DMS53 (cell line): ENCODE results near the gene PLLP.

Experiments
- DNase-seq: peaks from one replicate; lab custom pipeline; 2025; lab: John Stamatoyannopoulos, UW

PLLP gene, protein sequence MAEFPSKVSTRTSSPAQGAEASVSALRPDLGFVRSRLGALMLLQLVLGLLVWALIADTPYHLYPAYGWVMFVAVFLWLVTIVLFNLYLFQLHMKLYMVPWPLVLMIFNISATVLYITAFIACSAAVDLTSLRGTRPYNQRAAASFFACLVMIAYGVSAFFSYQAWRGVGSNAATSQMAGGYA

DNA sequence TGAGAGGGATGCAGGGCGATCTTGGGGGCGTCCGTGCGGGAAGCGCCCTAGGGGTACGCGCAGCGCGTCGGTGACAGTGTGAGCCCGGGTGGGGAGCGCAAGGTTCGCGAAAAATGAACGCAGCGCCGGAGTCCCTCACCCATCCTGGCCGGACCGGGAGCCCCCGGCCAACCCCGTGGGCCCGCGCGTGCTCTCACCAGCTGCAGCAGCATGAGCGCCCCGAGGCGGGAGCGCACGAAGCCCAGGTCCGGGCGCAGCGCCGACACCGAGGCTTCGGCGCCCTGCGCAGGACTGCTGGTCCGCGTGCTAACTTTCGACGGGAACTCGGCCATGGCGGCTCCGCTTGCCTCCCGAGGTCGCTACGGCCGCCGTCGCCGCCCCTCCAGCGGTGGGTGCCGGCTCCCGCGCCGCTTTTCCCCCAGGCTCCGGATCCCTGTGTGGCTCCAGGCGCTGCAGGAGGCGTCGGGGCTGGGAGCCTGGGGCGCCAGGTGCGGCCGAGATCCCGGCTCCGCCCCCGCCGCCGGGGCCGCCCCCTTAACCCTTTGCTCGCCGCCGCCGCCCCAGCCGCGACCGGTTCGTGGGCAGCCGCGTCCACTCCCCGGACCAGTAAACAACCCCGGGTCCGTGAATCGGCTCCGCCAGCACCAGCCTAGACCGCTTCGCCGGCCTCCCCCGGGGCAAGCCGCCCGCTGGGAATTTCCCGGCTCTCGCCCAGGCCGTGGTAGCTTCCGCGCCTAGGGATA is at the start of gene PLLP:
TSS of gene PLLP (minus strand) at position 464 of the 743 bp plus-strand sequence. CDS start at position 332, 132 bp downstream.
- peak; percentile 90 for DNase-seq

DNA sequence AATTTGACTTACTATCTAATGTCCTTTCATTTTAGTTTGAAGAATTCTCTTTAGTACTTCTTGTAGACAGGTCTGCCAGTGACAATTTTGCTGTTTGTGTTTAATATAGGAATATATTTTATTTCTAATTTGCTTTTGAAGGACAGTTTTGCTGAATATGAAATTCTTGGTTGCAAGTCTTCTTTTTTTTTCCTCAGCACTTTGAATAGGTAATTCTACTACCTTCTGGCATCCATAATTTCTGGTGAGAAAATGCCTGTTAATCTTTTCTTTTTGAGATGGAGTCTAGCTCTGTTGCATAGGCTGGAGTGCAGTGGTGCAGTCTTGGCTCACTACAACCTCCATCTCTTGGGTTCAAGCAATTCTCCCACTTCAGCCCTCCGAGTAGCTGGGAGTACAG is 48.9 kb upstream of the PLLP start:
- DNase-seq: no peak

DNA sequence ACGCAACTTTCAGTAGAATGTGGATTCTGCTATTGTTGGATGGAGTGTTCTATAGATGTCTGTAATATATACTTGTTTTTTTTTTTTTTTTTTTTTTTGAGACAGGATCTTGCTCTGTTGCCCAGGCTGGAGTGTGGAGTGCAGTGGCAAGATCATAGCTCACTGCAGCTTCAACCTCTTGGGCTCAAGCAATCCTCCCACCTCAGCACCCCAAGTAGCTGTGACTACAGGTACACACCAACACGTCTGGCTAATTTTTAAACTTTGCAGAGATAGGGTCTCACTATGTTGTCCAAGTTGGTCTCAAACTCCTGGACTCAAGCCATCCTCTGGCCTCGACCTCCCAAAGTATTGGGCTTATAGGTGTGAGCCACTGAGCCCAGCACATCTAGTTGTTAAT is 46.9 kb upstream of the PLLP start:
- DNase-seq: no peak

DNA sequence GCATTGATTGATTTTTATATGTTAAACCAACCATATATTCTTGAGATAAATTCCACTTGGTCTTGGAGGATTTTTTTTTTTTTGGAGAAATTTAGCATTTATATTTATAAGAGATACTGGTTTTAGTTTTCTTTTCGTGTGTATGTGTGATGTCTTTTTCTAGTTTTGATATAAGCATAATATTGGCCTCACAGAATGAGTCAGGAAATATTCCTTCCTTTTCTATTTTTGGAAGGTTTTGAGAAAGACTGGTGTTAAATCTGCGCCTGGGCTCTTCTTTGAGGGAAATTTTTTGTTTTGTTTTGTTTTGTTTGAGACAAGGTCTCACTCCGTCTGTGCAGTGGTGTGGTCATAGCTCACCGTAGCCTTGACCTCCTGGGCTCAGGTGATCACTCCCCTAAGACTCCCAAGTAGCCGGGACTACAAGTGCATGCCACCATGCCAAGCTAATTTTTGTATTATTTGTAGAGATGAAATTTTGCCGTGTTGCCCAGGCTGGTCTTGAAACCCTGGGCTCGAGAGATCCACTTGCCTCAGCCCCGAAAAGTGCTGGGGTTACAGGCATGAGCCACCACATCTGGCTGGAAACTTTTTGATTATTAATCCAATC is 45.4 kb upstream of the PLLP start:
- no peak for DNase-seq

DNA sequence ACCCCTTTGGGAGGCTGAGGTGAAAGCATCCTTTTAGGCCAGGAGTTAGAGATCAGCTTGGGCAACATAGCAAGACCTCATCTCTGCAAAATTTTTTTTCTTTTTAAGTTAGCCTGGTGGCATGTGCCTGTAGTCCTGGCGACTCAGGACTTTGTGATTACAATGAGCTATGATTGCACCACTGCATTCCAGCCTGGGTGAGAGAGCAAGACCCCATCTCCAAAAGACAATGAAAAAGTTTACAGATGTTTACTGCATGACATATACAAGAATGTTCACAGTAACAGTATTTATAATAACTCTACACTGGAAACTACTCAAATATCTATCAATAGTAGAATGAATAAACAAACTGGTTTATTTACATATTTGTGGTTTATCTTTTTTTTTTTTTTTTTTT is 41.0 kb upstream of the PLLP start:
- no peak for DNase-seq

DNA sequence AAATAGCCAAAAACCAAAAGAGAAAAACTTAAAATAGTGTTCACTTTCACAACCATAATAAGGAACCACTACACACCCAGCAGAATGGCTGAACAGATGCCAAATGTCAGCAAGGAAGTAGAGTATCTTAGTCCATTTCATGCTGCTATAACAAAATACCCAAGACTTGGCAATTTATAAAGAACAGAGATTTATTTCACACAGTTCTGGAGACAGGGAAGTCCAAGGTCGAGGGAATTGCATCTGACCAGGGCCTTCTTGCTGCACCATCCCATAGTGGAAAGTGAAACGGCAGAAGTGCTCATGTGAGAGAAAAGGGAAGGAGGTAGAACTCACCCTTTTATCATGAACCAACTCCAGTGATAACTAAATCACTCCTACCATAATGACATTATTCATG is 40.3 kb upstream of the PLLP start:
- no peak for DNase-seq

DNA sequence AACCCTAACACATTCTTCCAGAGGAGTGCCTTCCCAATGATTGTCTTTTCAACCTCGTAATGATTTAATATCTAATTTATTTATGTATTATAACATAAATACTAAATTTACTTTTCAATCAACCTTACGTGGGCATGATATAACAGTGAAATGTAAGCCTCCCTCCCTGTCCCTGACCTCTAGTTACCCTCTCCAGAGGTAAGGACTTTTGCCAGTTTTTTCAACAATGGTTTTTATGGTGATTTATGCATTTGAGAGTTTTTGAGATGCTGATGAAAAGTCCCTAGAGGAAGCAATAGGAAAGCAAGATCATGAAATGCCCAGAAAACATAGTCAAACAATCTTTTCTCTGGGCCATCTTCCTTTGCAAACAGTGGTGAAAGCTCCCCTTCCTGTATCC is 35.2 kb upstream of the PLLP start:
- DNase-seq: no peak

DNA sequence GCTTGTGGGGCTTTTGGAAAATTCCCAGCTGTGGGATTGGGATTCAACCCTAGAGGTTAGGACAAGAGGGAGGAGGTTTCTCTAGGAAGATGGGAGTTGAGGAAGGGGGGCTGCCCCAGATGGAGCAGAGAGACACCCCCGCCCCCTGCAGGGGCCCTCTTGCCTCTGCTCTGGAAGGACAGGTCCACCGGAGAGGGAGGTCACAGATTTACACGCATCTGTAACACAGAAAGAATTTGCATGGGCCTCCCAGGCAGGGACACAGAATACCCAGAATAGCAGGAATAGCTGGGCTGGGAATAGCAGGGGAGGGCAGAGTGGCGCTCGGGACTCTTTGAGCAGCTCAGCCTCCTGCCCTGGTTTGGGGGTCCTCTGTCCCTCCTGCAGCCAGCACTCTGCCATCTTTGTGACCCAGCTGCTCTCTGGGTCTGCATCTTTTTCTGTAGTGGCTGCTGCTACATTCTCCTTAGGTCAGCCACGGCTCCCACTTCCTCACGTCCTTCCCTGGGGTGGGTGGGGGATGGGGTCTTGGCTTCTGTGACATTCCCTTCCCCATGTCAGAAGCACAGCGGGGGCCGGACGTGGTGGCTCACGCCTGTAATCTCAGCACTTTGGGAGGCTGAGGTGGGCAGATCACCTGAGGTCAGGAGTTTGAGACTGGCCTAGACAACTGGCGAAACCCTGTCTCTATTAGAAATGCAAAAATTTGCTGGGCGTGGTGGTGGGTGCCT is 33.9 kb upstream of the PLLP start:
- no peak for DNase-seq

DNA sequence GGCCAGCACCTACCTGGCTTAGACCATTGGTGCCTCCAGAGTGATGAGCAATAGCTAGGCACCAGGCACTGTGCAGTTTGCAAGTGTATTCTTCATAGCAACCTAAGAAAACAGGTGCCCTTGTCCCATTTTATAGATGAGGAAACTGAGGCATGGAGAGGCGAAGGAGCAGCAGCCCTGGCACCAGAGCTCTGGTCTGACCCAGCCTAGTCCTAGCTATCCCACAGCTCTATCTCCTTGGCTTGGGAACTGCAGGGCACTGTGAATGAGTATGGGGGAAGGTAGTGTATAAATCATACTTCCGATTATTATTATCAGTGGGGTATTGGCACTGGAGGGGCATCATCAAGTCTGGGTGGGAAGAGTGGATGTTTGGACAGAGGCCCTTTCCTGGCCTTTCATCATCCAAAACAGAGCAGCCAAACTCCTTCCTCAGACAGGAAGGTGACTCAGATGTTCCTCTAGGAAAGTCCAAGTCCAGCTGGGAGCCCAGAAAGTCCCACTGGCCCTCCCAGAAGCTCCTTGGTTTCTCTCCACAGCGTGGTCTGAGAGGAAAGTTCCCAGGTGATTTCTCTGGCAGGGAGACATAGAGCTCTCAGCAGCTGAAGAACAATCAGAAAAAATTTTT is 32.0 kb upstream of the PLLP start:
- no peak for DNase-seq

DNA sequence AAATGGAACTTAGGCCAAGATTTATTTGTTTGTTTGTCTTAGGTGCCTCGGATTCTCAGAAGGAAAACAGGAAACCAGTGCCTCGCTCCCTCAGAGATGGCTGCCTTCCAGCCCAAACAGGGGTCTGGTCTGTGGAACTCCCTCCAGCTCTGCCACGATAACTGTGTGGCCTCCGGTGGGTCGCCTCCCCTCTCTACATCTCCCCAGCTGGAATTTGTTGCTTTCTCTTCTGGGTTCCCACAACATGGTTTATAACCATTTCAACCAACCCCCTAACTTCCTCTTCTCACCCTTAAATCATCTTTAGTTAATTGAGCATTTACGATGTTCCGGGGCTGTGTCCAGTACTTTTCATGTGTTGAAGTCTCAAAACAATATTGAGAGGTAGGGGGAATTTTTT is 30.9 kb upstream of the PLLP start:
- DNase-seq: no peak

DNA sequence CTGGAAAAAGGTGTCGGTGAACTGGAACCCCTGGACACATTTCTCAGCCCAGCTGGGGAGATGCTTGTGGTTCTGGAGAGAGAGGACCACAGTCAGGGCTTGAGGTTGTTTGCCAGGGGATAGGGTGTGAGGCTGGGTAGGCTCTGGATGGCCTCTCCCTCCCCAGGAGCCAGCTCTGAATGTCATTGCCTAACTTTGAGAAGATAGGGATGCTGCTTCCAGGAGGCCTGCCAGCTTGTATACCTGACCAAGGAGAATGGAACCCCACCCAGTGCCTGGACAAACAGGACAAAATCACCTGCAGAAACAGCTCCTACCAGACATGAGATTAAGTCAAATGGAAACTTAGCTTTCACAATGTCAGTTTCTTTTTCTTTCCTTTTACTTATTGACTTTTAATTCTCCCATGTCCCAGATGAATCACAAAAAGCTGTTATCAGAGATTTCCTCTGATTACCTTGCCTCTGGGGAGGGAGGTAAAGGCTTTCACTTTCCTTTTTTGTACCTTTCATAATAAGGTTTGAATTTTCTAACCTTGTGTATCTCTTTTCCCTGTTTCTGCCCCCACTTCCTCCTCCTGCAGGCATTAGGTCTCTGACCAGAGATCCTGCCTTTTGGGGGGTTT is 29.8 kb upstream of the PLLP start:
- no peak for DNase-seq

DNA sequence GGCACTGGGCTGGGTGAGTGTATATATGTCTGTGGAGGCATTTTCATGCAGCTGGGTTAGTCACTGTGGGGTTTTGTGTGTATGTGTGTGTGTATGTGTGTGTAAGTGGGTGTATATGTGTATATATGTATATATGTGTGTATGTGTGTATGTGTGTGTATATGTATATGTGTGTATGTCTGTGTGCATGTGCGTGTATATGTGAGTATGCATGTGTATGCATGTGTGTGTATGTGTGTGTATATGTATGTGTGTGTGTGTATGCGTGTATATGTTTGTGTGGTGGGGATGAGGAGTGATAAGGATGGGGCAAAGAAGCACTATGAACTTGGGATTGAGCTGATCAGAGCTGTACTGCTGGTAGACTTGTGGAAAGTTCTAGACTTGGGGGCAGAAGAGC is 29.0 kb upstream of the PLLP start:
- no peak for DNase-seq

DNA sequence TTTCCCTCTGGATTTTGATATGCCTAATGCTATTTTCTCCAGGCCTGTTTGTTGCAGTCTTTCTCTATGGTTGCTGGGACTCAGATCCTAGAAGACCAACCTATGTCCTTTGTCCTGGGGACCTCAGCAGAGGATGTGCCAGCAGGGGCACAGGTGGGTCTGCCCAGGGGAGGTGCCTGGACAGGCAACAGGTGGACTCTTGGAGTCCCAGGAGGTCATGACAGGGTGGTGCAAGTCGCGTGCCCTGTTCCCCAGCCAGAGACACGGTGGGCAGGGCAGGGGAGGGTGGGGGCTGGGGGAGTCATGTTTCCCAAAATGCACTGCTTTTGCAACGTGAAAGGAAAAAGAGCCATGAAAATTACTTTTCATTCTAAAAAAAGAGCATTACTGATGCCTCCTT is 26.3 kb upstream of the PLLP start:
- DNase-seq: no peak

DNA sequence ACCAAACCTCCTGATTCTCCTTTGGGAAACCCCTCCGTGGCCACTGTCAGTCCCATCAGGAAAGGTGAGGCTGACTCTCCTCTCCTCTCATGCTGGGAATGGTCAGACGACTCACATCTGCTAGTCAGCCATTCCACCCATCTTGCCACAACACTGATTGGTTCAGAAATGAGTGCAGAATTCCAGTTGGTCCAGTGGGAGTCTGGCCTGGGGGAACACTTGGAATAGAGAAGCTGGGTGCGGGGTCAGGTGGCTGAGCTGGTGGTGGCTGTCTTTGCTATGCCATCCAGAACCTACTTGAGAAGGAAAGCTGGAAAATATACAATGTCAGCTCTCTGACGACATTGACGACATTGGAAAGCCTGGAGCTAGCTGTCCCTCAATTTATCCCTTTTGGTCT is 23.6 kb upstream of the PLLP start:
- DNase-seq: no peak

DNA sequence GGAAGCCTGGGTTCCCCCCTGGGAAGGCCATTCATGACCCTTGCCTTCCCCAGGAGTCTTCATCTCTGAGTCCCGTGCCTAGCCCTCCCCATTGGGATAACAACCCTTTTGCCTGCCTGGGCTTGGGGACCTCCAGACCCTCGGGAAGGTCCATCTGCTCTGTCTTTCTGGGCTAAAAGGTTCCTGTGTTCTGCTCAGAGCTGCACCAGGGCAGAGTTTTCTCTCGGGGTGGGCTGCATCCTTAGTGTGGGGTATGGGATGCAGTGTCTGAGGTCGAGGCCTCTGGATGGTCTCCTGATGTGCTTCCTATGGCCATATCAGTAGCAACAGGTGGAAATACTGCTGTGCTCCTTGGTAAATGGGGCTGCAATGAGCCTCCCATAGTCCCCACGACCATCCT is 22.9 kb upstream of the PLLP start:
- no peak for DNase-seq

DNA sequence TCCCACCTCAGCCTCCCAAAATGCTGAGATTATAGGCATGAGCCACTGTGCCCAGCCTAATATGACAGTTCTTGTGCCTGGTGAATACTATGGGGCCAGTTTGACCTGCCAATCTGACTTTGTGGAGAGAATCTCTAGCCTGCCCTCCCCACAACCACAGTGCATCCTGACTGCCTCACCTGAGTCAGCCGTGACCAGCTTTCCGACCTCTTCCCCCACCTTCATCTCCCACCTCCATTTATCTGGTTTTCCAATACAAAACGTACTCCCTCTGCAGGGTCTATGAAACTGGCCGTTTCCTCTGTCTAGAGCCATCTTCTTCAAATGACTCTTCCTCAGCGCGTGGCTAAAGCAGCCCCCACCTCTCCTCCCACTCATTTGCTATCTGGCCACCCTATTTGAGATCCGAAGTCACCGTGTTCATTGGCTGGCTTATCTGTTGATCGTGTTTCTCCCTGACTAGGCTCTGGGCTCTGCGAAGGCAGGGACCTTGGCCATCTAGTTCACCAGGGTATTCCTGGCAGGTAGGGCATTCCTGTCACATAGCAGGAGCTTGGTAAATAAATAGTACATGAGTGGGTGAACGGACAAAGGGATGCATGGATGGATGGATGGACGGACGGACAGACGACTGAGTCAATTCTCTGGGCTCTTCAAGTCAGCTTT is 22.3 kb upstream of the PLLP start:
- DNase-seq: no peak

DNA sequence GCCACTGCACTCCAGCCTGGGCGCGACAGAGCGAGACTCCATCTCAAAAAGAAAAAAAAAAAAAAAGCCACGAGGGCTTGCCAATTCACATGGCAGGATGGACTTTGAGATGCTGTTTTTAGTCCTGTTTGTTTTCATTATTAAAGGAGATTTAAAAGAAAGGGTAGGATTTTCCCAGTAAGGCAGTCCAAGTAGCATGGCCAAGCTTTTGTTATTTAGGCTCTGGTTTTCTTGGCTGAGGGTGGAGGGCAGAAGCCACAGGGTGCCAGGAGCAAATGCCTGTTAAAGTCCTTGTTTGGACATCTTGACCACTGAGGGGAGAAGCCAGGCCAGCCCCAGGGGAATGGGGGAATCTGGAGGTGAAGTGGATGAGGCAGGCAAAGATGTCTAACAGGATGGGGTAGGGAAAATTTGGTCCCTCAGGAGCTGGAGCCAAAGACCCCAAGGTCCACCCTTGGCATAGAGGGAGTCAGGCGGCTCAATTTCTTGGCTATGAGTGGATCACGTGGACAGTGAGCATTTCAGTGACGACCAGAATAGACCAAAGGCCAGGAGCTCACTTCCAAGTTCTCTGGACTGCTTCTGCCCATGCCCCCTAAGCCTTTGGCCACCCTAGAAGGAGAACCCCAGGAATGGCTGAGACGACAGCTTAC is 20.8 kb upstream of the PLLP start:
- no peak for DNase-seq

DNA sequence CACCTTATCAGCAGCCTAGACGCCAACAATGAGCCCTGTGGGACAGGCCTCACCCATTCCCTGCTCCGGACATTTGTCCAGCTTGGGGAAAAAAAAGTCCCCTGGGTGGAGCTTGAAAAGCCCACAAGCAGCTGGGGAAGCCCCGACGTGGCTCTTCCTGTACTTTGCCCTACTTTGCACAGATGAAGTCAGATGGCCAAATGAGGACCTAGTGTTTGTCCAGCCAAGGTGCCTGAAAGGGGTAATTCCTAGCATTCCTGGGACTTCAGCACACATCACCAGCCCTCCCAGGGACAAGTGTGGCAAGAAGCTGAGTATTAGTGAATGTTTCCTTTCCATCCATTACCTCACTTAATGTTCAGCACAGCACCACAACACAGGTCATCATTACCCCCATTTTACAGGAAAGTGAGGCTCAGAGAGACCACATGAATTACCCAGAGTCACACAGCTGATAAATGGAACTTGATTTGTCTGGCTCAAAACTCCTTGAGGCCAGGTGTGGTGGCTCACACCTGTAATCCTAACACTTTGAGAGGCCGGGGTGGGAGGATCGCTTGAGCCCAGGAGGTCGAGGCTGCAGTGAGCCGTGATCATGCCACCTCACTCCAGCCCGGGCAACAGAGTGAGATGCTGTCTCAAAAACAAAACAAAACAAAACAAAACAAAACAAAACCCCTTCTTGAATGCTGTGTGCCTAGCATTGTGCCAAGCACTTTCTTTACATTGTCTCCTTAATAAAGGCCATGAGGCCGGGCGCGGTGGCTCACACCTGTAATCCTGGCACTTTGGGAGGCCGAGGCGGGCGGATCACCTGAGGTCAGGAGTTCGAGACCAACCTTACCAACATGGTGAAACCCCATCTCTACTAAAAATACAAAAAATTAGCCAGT is 19.9 kb upstream of the PLLP start:
- DNase-seq: peak; percentile 54

DNA sequence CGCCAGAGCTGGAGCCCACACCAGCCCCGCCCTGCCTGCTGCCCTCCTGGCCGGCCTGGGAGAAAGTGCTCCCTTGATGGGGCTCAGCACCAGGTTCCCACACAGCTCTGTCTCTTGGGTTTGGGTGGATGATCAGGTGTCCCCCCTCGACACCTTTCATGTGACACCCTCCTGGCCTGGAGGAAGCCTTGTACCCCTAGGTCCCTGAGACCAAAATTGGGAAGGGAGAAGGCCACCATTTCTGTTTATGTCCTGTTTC is 19.4 kb upstream of the PLLP start:
- no peak for DNase-seq
